ENCODE data around the gene C2CD4D.

Gene C2CD4D

DNA sequence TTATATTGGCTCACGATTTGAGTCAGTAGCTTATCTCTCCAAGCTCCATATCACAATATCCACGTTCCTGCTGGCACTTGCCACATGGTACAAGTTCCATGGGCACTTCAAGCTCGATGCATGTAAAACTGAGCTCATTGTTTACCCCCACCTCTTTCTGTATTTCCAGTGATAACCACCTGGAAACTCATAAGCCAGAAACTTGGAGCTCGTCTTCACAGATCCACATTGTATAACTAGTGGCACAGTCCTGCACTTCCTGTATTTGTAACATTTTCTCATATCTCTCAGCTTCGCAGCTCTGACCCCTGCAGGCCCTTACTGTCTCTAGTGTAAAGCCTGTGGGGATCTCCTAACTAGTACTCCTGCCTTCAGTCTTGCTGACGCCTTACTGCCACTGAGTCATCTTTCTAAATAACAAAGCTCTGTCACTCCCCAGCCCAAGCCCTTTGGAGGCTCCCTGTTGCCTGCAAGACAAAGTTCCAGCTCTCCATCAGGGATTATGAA, 6.5 kb upstream of the C2CD4D start:
- Histone ChIP-seq H3K4me3 (ENCODE audit: control insufficient read depth in 1 of 7, extremely low read depth in 1 of 7, insufficient read depth in 4 of 7, low read depth in 2 of 7, low read length in 6 of 7) (no peak overlapping the region), H3K27me3 (replicated peaks in 2 of 5; ENCODE audit: control insufficient read depth in 4 of 5, insufficient read depth in 5 of 5, low read length in 4 of 5) (no peaks in the 10 kb centered on the region), H3K9me3 (ENCODE audit: control extremely low read depth in 1 of 5, control insufficient read depth in 4 of 5, insufficient read depth in 2 of 5, low read depth in 1 of 5, low read length in 4 of 5) (no peaks in the 10 kb centered on the region), H3K4me1 (ENCODE audit: control extremely low read depth in 1 of 4, control insufficient read depth in 4 of 4, insufficient read depth in 4 of 4, low read length in 3 of 4) (peaks cover 0 to 47% (median 22%) of the 10 kb centered on the region in 4 experiments), H3K27ac (ENCODE audit: insufficient read depth in 1 of 2, low read depth in 1 of 2, low read length in 2 of 2, poor library complexity in 1 of 2, severe bottlenecking in 2 of 2) (no peak overlapping the region), H3K36me3 (ENCODE audit: control insufficient read depth in 4 of 4, insufficient read depth in 4 of 4, low read length in 3 of 4) (no peaks in the 10 kb centered on the region)
- POLR2A ChIA-PET, result no interaction called here
- 68% methylated on average over 6 of the region's 6 CpGs for WGBS (ENCODE audit: insufficient coverage)
- DNase-seq, result peak in 2 of 3 donors; percentile 48 to 62
- CTCF ChIA-PET, result interaction anchor here (0.6 to 3.4 kb wide), 7 partner anchors 9 to 153 kb away, joined by 3 to 17 read pairs (median 4); no protein-coding TSS in a partner anchor

- DNase-seq, result peak in 2 of 3 donors; percentile 75 to 85
- no peaks in the 10 kb centered on the region for H3K36me3 ChIP-seq (ENCODE audit: control insufficient read depth in 4 of 4, insufficient read depth in 4 of 4, low read length in 3 of 4)
- no peak overlapping the region for H3K27ac ChIP-seq (ENCODE audit: insufficient read depth in 1 of 2, low read depth in 1 of 2, low read length in 2 of 2, poor library complexity in 1 of 2, severe bottlenecking in 2 of 2)
- POLR2A ChIA-PET, result no interaction called here
- H3K9me3 ChIP-seq (ENCODE audit: control extremely low read depth in 1 of 5, control insufficient read depth in 4 of 5, insufficient read depth in 2 of 5, low read depth in 1 of 5, low read length in 4 of 5), result no peaks in the 10 kb centered on the region
- WGBS (ENCODE audit: insufficient coverage), result no CpG with 5 or more reads among the region's 2 CpGs
- H3K27me3 ChIP-seq (replicated peaks in 2 of 5; ENCODE audit: control insufficient read depth in 4 of 5, insufficient read depth in 5 of 5, low read length in 4 of 5), result peaks cover 0 to 24% (median 15%) of the 10 kb centered on the region in 5 experiments
- H3K4me1 ChIP-seq (ENCODE audit: control extremely low read depth in 1 of 4, control insufficient read depth in 4 of 4, insufficient read depth in 4 of 4, low read length in 3 of 4), result peaks cover 0 to 48% (median 31%) of the 10 kb centered on the region in 4 experiments
- CTCF ChIA-PET, result interaction anchor here (0.9 to 1.5 kb wide), 3 partner anchors 9 to 38 kb away, joined by 3 to 4 read pairs (median 3); no protein-coding TSS in a partner anchor
- no peak overlapping the region for H3K4me3 ChIP-seq (ENCODE audit: control insufficient read depth in 1 of 7, extremely low read depth in 1 of 7, insufficient read depth in 4 of 7, low read depth in 2 of 7, low read length in 6 of 7)
These were observed 3.8 kb upstream of the C2CD4D start for GRCh38 chr1:151843398-151843797.

GRCh38 chr1:151841141-151841540, 1.5 kb upstream of the C2CD4D start:
- ChIA-PET CTCF (interaction anchor here (0.6 to 1.9 kb wide), 6 partner anchors 8 to 1889 kb away, joined by 3 to 5 read pairs (median 4); no protein-coding TSS in a partner anchor), POLR2A (no interaction called here)
- Histone ChIP-seq H3K36me3 (ENCODE audit: control insufficient read depth in 4 of 4, insufficient read depth in 4 of 4, low read length in 3 of 4) (no peaks in the 10 kb centered on the region), H3K4me1 (ENCODE audit: control extremely low read depth in 1 of 4, control insufficient read depth in 4 of 4, insufficient read depth in 4 of 4, low read length in 3 of 4) (peaks cover 0 to 53% (median 41%) of the 10 kb centered on the region in 4 experiments), H3K27ac (ENCODE audit: insufficient read depth in 1 of 2, low read depth in 1 of 2, low read length in 2 of 2, poor library complexity in 1 of 2, severe bottlenecking in 2 of 2) (no peak overlapping the region), H3K4me3 (ENCODE audit: control insufficient read depth in 1 of 7, extremely low read depth in 1 of 7, insufficient read depth in 4 of 7, low read depth in 2 of 7, low read length in 6 of 7) (no peak overlapping the region), H3K9me3 (ENCODE audit: control extremely low read depth in 1 of 5, control insufficient read depth in 4 of 5, insufficient read depth in 2 of 5, low read depth in 1 of 5, low read length in 4 of 5) (no peaks in the 10 kb centered on the region), H3K27me3 (replicated peaks in 2 of 5; ENCODE audit: control insufficient read depth in 4 of 5, insufficient read depth in 5 of 5, low read length in 4 of 5) (peaks cover 0 to 42% (median 24%) of the 10 kb centered on the region in 5 experiments)
- WGBS (ENCODE audit: insufficient coverage), result 100% methylated on average over 2 of the region's 2 CpGs
- no peak for DNase-seq

- H3K9me3 ChIP-seq (ENCODE audit: control extremely low read depth in 1 of 5, control insufficient read depth in 4 of 5, insufficient read depth in 2 of 5, low read depth in 1 of 5, low read length in 4 of 5), result no peaks in the 10 kb centered on the region
- ChIA-PET CTCF (interaction anchor here (0.7 to 1.9 kb wide), 6 partner anchors 9 to 106 kb away, joined by 3 to 5 read pairs (median 4); partner anchors contain the start of gene THEM5), POLR2A (interaction anchor here (0.6 kb wide), 1 partner anchor 95 kb away, joined by 4 read pairs; no protein-coding TSS in a partner anchor)
- peaks cover 0 to 52% (median 44%) of the 10 kb centered on the region in 4 experiments for H3K4me1 ChIP-seq (ENCODE audit: control extremely low read depth in 1 of 4, control insufficient read depth in 4 of 4, insufficient read depth in 4 of 4, low read length in 3 of 4)
- H3K27ac ChIP-seq (ENCODE audit: insufficient read depth in 1 of 2, low read depth in 1 of 2, low read length in 2 of 2, poor library complexity in 1 of 2, severe bottlenecking in 2 of 2), result no peak overlapping the region
- peaks cover 0 to 42% (median 24%) of the 10 kb centered on the region in 5 experiments for H3K27me3 ChIP-seq (replicated peaks in 2 of 5; ENCODE audit: control insufficient read depth in 4 of 5, insufficient read depth in 5 of 5, low read length in 4 of 5)
- DNase-seq, result no peak
- H3K36me3 ChIP-seq (ENCODE audit: control insufficient read depth in 4 of 4, insufficient read depth in 4 of 4, low read length in 3 of 4), result no peaks in the 10 kb centered on the region
- peak overlapping the region in 2 of 7 experiments; percentile 65 to 67 for H3K4me3 ChIP-seq (ENCODE audit: control insufficient read depth in 1 of 7, extremely low read depth in 1 of 7, insufficient read depth in 4 of 7, low read depth in 2 of 7, low read length in 6 of 7)
These were observed 801 bp upstream of the C2CD4D start for GRCh38 chr1:151840421-151840820.

DNA sequence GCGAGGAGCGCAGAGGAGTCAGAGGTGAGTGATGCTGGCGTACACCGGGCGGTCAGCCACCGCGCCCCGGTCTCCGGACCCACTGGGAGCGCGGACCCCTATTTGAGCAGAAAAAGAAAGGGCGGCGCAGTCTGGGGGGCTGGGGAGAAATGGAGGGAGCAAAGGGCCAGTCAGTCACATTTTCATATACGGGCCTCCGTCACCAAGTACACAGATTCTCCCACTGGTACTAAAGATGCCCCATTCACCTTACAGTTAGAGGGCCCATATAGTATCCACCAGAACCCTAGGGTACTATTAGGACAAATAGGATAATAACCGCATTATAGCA, 573 bp downstream of the C2CD4D start:
- WGBS (ENCODE audit: insufficient coverage), result 8% methylated on average over 16 of the region's 16 CpGs
- Histone ChIP-seq H3K9me3 (ENCODE audit: control extremely low read depth in 1 of 5, control insufficient read depth in 4 of 5, insufficient read depth in 2 of 5, low read depth in 1 of 5, low read length in 4 of 5) (no peaks in the 10 kb centered on the region), H3K36me3 (ENCODE audit: control insufficient read depth in 4 of 4, insufficient read depth in 4 of 4, low read length in 3 of 4) (no peaks in the 10 kb centered on the region), H3K4me1 (ENCODE audit: control extremely low read depth in 1 of 4, control insufficient read depth in 4 of 4, insufficient read depth in 4 of 4, low read length in 3 of 4) (peaks cover 0 to 49% (median 45%) of the 10 kb centered on the region in 4 experiments), H3K27ac (ENCODE audit: insufficient read depth in 1 of 2, low read depth in 1 of 2, low read length in 2 of 2, poor library complexity in 1 of 2, severe bottlenecking in 2 of 2) (no peak overlapping the region), H3K4me3 (ENCODE audit: control insufficient read depth in 1 of 7, extremely low read depth in 1 of 7, insufficient read depth in 4 of 7, low read depth in 2 of 7, low read length in 6 of 7) (peak overlapping the region in 6 of 7 experiments; percentile 20 to 67 (median 44)), H3K27me3 (replicated peaks in 2 of 5; ENCODE audit: control insufficient read depth in 4 of 5, insufficient read depth in 5 of 5, low read length in 4 of 5) (peaks cover 0 to 42% (median 24%) of the 10 kb centered on the region in 5 experiments)
- CTCF ChIA-PET, result no interaction called here
- POLR2A ChIA-PET, result no interaction called here
- DNase-seq, result no peak

DNA sequence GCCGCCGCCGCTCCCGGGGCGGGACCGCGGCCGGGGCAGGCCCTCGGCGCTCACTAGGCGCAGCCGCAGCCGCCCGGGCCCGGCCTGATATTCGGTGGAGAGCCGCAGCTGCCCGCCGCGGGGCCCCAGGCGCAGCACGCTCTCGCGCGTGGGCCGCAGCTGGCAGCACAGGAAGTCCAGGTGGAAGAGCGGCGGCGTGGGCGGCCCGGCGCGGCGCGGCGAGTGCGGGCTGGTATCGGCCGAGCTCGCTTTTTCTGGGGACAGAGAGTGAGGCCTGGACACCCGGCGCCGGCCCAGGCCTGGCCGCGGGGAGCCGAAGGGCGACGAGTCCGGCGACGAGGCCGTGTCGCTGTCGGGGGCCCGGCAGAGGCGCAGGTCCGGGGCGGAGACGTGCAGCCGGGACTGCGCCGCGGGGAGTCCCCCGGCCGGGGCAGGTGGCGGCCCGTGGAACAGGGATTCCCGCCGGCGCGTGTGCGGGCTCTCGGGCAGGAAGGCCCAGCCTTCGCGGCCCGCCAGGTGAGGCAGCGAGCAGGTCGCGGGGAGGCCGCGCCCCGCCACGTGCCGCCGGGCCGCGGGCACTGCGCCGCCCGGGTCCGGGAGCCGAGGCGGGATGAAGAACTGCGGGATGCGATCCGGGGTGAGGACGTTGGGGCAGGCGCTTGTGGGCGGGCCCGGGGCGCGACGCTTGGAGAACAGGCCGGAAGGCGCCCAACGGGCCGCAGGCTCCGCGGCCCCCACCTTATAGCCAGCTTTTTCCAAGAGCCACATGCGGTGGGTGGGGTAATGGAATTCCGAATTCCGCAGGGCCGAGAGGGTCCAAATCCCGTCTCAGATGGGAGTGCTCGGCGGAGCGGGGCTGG, 1.2 kb downstream of the C2CD4D start:
- Histone ChIP-seq H3K4me3 (ENCODE audit: control insufficient read depth in 1 of 7, extremely low read depth in 1 of 7, insufficient read depth in 4 of 7, low read depth in 2 of 7, low read length in 6 of 7) (peak overlapping the region in 6 of 7 experiments; percentile 20 to 67 (median 44)), H3K27ac (ENCODE audit: insufficient read depth in 1 of 2, low read depth in 1 of 2, low read length in 2 of 2, poor library complexity in 1 of 2, severe bottlenecking in 2 of 2) (no peak overlapping the region), H3K9me3 (ENCODE audit: control extremely low read depth in 1 of 5, control insufficient read depth in 4 of 5, insufficient read depth in 2 of 5, low read depth in 1 of 5, low read length in 4 of 5) (no peaks in the 10 kb centered on the region), H3K4me1 (ENCODE audit: control extremely low read depth in 1 of 4, control insufficient read depth in 4 of 4, insufficient read depth in 4 of 4, low read length in 3 of 4) (peaks cover 0 to 51% (median 47%) of the 10 kb centered on the region in 4 experiments), H3K27me3 (replicated peaks in 2 of 5; ENCODE audit: control insufficient read depth in 4 of 5, insufficient read depth in 5 of 5, low read length in 4 of 5) (peaks cover 0 to 42% (median 24%) of the 10 kb centered on the region in 5 experiments), H3K36me3 (ENCODE audit: control insufficient read depth in 4 of 4, insufficient read depth in 4 of 4, low read length in 3 of 4) (no peaks in the 10 kb centered on the region)
- WGBS (ENCODE audit: insufficient coverage), result under 1% methylated on average over 74 of the region's 117 CpGs
- CTCF ChIA-PET, result interaction anchor here (0.9 kb wide), 1 partner anchor 162 kb away, joined by 3 read pairs; no protein-coding TSS in a partner anchor
- peak in 2 of 3 donors; percentile 53 to 68 for DNase-seq
- POLR2A ChIA-PET, result no interaction called here

All from common myeloid progenitor, CD34-positive (primary cell).